ENCODE results near the gene CWC27.

The CWC27 gene

GRCh38 chr5:65043843-65044359 lies 275.2 kb downstream of the CWC27 start:
- no peak for DNase-seq

GRCh38 chr5:65047225-65047624 lies 278.5 kb downstream of the CWC27 start:
- no peak for DNase-seq

DNA sequence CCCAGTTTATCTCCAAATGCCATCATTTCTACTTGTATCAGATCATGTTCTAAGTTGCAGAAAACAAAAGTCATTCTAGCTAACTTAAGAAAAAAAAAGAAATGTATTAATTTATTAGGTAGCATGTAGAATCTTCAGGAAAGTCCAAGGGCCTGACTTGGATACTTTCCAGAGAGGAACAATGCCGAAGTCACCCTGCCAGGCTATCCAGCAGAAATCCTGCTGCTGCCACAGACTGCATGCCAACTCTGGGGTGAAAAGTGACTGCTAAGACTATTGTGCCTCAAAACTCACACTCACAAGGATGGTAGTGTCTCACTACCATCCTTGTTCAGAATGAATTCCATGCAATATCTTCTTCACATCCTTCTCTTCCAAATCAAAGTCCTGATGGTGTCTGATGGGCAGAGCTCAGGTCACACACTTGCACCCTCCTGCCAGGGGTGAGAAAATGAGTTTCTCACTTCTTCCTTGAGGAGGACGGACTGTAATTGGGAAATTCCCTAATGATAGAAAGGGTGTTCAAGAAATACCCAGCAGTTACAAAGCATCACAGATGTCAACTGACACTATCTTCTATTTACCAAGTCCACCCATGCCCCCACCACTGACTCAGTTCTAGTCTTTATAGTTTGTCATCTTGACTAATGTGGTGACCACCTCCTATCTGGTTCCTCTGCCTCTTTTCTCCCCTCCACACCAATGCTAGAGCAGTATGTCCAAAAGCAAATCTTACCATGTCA lies 279.4 kb downstream of the CWC27 start:
- no peak for DNase-seq

DNA sequence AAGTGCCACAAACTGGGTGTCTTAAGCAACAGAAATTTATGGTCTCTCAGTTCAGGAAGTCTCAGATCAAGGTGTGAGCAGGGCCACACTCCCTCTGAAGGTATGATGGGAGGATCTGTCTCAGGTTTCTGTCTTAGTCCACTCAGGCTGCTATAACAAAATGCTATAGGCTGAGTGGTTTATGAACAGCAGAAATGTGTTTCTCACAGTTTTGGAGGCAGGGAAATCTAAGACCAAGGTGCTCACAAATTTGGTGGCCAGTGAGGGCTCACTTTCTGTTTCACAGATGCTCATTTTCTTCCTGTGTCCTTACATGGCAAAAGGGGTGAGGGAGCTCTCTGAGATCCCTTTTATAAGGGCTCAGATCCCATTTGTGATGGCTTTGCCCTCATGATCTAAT lies 281.4 kb downstream of the CWC27 start:
- no peak for DNase-seq

DNA sequence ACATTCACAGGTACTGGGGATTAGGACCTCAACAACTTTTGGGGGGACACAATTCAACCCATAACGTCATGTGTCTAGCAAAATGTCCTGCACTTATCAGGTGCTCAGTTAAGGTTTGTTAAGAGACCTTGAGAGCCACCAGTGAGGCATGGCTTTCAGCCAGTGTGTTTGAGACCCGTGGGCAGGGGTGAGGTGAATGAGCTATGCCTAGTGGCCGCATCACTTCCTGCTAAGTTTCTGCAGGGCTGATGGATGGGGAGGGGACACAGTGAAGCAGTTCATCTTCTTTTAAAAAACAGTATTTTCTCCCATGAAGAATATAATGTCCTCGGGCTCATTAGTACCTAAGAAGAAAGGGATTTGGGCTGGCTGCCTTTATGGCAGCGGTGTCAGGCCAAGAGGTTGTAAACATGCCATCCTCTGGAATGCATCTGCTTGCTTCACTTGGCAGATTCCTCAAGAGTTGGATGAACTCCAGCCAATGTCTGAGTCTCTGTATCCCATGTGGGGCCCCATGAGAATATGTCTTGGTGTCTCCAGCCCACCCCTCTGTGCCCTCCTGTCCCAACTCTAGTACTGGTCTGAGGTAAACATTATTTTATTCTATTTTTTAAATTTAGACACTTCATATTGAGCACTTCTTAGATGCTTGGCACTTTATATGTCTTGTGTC lies 282.2 kb downstream of the CWC27 start:
- DNase-seq = no peak

DNA sequence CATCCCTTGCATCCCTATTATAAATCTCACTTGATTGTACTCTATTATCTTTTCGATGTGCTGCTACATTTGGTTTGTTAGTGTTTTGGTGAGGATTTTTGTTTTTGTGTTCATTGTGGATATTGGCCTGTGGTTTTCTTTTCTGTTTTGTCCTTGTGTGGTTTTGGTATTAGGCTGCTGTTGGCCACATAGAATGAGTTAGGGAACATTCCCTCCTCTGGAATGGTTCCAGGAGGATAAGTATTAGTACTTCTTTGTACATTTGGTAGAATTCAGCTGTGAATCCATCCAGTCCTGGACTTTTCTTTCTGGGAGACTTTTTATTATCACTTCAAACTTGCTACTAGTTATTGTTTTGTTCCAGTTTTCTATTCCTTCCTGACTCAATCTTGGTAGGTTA lies 287.2 kb downstream of the CWC27 start:
- DNase-seq = no peak

DNA sequence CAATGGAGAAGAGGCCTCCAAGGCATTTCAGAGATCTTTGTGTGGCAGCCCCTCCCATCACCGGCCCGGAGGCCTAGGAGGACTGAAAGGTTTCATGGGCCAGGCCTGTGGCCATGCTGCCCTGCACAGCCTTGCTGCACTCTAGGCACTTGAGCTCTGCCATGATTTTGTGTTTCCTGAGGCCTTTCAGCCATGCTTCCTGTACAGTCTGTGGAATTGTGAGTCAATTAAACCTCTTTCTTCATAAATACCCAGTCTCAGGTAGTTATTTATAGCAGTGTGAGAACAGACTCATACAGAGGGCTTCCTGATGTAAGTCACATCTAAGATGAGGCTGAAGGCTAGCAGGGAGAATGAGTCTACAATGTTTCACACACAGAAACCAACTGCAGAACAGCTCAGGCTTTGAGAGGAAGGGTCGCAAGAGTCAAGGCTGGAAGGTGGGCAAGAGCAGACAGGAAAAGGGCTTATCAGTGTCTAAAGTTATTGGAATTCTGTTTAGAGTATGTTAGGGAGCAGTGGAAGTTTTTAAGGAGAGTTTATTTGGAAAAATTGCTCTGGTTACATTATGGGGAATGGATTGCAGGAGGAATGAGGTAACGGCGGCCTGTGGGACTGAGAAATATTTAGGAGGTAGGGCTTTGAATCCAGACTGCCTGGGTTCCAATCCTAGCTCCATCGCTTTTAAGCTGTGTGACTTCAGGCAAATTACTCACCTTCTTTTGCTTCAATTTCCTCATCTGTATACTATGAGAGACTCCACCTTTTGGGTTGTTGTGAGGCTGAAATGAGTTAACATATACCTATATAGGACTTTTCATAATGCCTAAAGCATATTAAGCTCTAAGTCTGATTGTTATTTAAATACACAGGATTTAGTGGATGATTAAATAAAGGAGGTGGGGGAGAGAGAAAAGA lies 291.2 kb downstream of the CWC27 start:
- no peak for DNase-seq

GRCh38 chr5:65061250-65061973 lies 292.7 kb downstream of the CWC27 start:
- no peak for DNase-seq

DNA sequence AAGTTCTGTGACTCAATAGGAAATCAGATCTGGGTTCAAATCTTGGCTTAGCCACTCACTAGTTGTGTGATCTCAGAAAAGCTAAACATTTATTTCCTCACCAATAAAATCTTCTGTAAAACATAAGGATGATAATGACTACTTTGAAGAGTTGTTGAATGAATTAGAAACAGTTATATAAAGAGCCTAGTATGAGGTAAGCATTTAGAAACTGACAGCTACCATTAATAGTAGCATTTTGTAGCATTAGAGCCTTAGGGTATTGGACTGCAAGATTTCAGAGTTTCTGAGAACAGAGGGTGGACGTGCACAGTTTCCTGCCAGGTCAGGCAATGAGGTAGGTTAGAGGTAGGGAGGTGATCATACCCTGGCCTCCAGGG lies 293.2 kb downstream of the CWC27 start:
- DNase-seq = no peak

- DNase-seq = no peak
Observed at GRCh38 chr5:65062469-65063083, 293.8 kb downstream of the CWC27 start.

DNA sequence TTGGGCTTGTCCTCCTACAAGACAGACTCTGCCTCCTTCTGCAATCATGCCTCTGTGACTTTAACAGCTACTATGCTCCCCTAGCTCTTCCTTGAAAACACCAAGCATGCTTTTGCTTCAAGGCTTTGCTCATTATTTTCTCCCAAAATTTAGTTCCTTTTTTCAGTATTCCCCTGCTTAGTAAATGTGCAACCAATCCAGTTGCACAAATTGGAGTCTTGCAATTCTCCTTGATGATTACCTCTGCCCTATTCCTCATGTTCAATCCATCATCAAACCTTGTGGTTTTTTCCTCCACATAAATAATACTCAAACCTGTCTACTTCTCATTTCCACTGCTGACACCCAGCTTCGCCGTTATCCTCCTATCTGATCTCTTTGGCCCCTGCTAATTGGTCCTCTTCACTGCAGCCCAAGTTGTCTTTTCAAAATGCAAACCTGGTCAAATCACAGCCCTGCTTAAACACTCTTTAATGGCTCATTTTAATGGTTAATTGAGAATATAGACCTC lies 296.3 kb downstream of the CWC27 start:
- no peak for DNase-seq

- DNase-seq = no peak
Observed at GRCh38 chr5:65066387-65067146, 297.8 kb downstream of the CWC27 start.

DNA sequence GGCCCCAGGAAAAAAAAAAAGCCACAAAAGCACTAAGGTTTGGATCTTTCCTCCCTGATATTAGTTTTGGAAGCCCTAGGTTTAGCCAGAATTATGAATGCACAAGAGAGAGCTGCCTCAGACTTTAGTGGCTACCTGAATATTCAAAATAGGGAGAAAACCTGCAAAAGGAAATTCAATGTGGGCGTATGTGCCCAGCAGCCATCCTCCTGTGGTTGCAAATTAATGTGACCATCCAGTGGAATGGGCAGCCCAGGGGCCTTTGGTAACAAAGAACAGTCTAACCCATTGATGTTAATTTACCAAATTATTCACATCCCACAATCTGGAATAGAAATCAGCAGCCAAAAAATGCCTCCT lies 298.4 kb downstream of the CWC27 start:
- no peak for DNase-seq

Measured in NCI-H1694 (cell line).